COLO668 (cell line): ENCODE data around the gene CAMK2N2.

Source experiments
- DNase-seq: peaks from one replicate; lab custom pipeline; 2025; ENCODE audit not compliant: unreplicated experiment; lab: John Stamatoyannopoulos, UW

CAMK2N2 gene

DNA sequence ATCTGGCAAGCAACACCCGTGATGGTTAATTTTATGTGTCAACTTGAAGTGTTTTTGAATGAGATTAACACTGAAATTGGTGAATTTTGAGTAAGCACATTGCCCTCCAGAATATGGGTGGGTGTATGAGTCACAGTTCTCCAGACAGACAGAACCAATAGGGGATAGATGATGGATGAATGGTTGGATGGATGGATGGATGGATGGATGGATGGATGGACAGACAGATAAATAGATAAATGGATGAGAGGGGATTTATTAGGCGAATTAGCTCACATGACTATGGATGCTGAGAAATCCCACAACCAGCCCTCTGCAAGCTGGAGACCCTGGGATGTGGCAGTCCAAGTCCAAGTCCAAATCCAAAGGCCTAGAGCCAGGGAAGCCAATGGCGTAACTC, 37.4 kb downstream of the CAMK2N2 start:
- DNase-seq: no peak

DNA sequence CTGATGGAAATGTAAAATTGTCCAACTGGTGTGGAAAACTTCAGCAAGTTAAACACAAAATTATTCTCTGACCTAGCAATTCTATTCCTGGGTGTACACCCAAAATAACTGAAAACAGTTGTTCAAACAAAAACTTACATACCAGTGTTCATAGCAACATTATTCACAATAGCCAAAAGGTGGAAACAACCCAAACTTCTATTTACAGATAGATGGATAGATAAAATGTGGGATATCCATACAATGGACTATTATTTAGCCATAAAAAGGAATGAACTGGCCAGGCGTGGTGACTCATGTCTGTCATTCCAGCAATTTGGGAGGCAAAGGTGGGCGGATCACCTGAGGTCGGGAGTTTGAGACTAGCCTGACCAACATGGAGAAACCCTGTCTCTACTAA, 38.8 kb downstream of the CAMK2N2 start:
- no peak for DNase-seq

DNA sequence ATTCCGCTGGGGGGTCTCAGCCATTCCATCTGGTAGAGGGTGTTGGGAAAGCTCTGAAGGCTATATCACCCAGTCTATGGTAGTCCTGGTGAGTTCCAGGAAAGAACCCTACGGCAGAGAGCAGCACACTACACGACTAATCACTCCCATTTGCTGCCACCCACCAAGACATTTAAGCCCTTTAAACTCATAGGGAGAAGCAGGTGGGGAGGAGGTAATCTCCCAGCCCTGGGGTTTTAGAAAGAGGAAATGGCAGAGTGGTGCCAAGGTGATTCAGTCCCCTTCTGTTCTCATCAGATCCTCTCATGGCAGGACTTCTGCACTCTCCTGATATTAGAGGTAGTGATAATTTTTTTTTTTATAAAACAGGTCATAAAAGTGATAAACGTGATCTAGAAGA, 42.5 kb downstream of the CAMK2N2 start:
- no peak for DNase-seq

DNA sequence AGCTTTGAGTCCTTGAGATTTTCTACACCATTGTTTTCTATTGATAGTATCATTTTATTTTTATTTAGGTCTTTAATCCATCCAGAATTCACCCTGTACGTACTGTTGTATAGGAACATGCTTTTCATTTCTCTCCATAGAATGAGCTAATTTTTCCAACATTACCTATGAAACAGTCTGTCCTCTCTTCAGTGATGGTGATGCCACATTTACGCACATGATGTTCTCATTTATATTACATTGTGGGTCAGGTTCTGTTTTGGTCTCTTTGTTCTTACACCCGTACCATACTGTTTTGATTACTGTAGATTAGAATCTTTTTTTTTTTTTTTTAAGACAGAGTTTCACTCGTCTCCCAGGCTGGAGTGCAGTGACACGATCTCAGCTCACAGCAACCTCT, 49.6 kb downstream of the CAMK2N2 start:
- no peak for DNase-seq

DNA sequence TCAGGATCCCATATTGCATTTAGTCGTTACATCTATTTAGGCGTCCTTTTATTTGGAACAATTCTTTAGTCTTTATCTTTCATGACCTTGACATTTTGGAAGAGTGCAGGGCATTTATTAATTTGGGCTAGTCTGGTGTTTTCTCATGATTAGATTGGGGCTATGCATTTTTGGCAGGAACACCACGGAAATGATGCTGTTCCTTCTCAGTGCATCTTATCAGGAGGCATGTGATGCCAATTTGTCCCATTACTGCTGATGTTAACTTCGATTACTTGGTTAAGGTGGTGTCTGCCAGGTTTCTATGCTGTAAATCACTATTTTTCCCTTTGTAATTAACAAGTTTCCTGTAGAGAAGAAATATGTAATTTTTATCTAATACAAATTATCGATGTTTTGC, 50.1 kb downstream of the CAMK2N2 start:
- DNase-seq: no peak
